OCI-LY1 (cell line): ENCODE results near the gene METTL26.

Source experiments
- CTCF ChIP-seq: fragments of 200-600 bp; sonication (generic), shearing (Covaris generic); IDR thresholded peaks from 2 replicates; pipeline ENCODE4 v1.5.1; 2017; ENCODE audit warnings: mild to moderate bottlenecking, antibody characterized with exemption, low read length, moderate library complexity, mixed read lengths
- EZH2 ChIP-seq: fragments of 200-600 bp; sonication (generic), shearing (Covaris generic); IDR thresholded peaks from 2 replicates; pipeline ENCODE4 v1.8.0; 2017; ENCODE audit warnings: borderline replicate concordance, mixed run types, mild to moderate bottlenecking, antibody characterized with exemption, low read length, moderate library complexity, mixed read lengths

GRCh38 chr16:592518-593306 lies 43.4 kb downstream of the METTL26 start:
- no peak for TF ChIP-seq CTCF
- no peak for TF ChIP-seq EZH2
